GM19238 (cell line): Measurements from ENCODE around the gene MCRS1.
"Not testable (repeated sequence)": the region's sequence is repeated elsewhere in the genome, so short reads cannot be mapped to it uniquely, and the experiment has no call there.

Experiments used
- DNase-seq: peaks from one replicate; pipeline ENCODE4 v3.0.0; 2011; ENCODE audit warnings: low spot score; ENCODE audit not compliant: insufficient read length

MCRS1 gene

DNA sequence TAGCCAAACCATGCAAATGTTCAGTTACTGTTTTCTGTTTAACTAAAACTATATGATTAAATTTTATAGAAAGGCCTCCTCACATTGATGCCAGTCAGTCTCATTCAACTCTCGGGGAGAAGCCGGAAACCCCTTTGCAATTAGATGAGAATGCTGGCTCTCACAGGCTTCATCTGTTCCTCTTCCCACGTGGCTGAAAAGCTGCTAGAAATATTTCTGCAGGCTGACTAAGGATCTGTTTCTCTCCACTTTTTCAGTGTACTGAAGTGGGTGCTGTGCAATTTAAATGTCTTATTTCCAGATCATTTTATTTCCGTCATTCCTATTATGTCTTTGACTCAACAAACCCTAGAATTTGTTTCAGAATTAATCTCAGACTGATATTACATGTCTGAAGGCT lies 46.6 kb downstream of the MCRS1 start:
- DNase-seq = no peak

DNA sequence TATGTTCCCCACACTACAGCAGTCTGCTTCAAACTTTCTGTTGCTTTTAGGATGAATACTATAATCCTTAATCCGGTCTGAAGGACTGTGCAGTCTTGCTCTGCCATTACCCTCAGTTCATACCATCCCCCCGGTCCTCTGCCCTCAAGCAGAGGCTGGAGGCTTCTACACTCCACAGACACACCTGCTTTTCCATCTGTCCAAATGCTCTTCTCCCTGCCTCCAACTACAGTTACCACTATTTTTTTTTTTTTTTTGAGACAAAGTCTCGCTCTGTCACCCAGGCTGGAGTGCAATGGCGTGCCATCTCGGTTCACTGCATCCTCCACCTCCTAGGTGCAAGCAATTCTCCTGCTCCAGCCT lies 48.4 kb downstream of the MCRS1 start:
- no peak for DNase-seq

DNA sequence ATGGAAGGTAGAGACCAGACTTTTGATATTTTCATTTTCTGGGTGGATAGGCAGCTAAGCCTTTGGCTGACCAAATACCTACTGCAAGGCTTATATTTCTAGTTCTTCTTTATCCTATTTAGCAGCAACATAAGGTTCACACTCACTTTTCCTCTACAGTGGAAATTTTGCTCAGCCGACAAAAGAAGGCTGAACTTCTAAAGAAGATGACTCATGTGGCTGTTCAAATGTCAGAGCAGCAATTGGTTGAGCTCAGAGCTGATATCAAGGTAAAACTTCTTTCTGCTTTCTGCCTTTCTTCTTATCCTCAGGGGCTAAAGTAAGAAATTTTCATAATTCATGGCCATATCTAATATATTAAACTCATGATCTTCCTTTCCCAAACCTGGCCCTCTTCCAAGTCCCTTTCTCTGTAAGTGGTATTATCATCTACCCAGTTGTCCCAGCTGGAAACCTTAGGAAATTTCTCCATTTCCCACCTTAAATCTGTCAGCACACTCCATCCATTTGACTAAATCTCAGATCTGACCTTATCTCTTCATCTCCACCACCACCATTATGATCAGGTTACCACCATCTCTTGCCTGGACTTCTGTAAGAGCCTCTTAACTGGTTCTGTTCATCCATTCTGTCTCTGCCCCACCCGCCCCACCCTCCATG lies 48.9 kb downstream of the MCRS1 start:
- DNase-seq = no peak

DNA sequence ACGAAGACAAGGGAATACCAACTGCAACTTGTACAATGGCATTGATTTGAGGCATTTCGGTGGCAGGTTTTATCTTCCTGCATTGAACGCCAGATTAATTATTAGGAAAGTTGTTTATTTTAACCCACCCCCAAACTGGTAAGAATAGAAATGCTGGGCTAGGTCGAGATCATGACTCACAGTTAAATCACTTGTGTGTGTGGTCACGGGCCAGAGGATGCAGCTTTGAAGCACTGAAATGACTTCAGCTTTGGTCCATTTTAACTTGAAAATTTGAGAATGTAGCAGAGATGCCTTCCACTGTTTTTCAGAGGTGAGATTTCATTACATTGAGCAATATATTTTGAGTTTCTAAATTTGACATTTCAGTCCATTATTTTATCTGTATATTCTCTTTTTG lies 52.7 kb downstream of the MCRS1 start:
- no peak for DNase-seq

DNA sequence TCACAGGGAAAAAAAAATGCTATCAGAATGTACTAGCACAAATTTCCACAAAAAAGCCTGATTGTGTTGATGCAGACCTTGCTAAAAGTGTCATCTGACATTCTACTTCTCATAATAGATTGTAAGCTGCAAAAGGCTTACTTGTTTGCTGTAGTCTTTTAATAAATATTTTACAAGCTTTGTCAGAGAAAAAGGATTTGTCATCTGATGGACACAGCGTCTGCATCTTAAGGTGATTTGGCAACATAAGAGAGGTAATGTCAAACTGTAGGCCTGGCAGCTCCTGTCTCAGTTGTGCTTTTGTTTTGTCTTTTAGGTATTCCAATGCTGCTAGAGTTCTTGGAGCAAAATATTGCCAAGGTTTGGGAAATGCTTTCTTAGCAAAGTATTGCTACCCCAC lies 55.4 kb downstream of the MCRS1 start:
- no peak for DNase-seq

DNA sequence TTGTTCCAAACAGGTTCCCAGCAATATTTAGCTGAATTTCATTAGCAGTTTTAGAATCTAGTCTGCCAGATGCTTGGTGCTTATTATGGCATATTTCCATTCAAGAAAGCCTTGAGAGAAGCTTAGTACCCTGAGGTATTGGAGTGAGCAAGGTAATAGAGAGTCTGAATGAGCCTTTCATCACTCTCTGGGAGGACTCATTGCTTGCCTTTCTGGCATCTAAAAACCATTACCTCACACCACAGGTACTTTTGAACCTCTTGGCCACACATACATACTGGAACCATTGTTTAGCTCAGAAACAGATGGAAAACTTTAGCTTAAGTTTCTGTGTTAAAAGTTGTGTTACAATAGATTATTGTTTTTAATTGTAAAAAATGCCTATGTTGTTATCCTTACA lies 56.5 kb downstream of the MCRS1 start:
- DNase-seq = no peak

DNA sequence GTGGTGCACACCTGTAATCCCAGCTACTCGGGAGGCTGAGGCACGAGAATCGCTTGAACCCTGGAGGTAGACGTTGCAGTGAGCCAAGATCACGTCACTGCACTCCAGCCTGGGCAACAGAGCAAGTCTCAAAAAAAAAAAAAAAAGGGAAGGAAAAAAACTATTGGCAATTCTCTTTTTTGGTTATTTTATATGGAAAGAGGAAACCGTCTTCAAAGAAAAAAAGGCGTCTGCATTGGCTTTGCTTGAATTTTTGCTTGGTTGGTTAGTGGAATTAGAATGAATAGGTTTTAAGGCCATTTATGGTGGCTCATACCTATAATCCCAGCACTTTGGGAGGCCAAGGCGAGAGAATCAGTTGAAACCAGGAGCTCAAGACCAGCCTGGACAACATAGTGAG lies 58.3 kb downstream of the MCRS1 start:
- not testable (repeated sequence) for DNase-seq
